RWPE1 (cell line): Measurements from ENCODE around the gene VIL1.

Experiments used
- CTCF ChIA-PET: fragments of 350-600 bp; sonication (Branson Sonifier 250); formaldehyde crosslinking; extraction: SDS; loops from one replicate; lab custom pipeline; 2021; lab: Yijun Ruan, JAX
- POLR2A ChIA-PET: fragments of 400-600 bp; formaldehyde crosslinking; extraction: SDS; loops from one replicate; lab custom pipeline; 2020; ENCODE audit warnings: antibody characterized with exemption; ENCODE audit not compliant: low non-redundant PET; lab: Yijun Ruan, JAX
- DNase-seq: peaks from one replicate; pipeline ENCODE4 v3.0.0; 2012; ENCODE audit warnings: low spot score
- H3K27ac ChIP-seq: fragments of 450-650 bp; 2 replicates; pipeline ENCODE4 v1.5.1; 2017
- CTCF ChIP-seq: fragments of 450-650 bp; conservative IDR thresholded peaks from 2 replicates; pipeline ENCODE4 v1.5.1; 2017; ENCODE audit warnings: low read depth, mild to moderate bottlenecking

VIL1 gene

GRCh38 chr2:218378053-218378452 lies 40.9 kb upstream of the VIL1 start:
- ChIA-PET POLR2A (no interaction called here), CTCF (interaction anchor here (0.6 to 0.7 kb wide), 2 partner anchors 21 to 61 kb away, joined by 3 to 5 read pairs; partner anchors contain the start of gene CATIP)
- DNase-seq = no peak
- peak overlapping the region; percentile 8; the same call in 1 of the 2 replicates for H3K27ac ChIP-seq
- no peak for TF ChIP-seq CTCF

- DNase-seq = no peak
- H3K27ac ChIP-seq = peak within 1 kb of the TSS; percentile 89
- POLR2A ChIA-PET = no interaction called here
- CTCF ChIA-PET = interaction anchor here (0.7 kb wide), 1 partner anchor 596 kb away, joined by 3 read pairs; no protein-coding TSS in a partner anchor
- no peak for TF ChIP-seq CTCF
Measured at GRCh38 chr2:218381916-218382366, 37.0 kb upstream of the VIL1 start, which contains the start of gene SLC11A1. Gene SLC11A1 (plus strand): TSS chr2:218382273. CDS start chr2:218382369, 96 bp downstream.

- TF ChIP-seq CTCF = no peak
- DNase-seq = no peak
- CTCF ChIA-PET = no interaction called here
- POLR2A ChIA-PET = no interaction called here
- H3K27ac ChIP-seq = peak overlapping the region; percentile 89
Measured at GRCh38 chr2:218382785-218383184, 36.1 kb upstream of the VIL1 start.

GRCh38 chr2:218383892-218384519 lies 34.9 kb upstream of the VIL1 start:
- H3K27ac ChIP-seq = peak overlapping the region; percentile 89
- no peak for TF ChIP-seq CTCF
- DNase-seq = peak; percentile 57
- ChIA-PET POLR2A (no interaction called here), CTCF (interaction anchor here (1.0 to 1.2 kb wide), 2 partner anchors 12 to 493 kb away, joined by 4 to 5 read pairs; no protein-coding TSS in a partner anchor)

- CTCF ChIA-PET = interaction anchor here (0.6 to 1.2 kb wide), 2 partner anchors 492 to 775 kb away, joined by 3 to 4 read pairs; no protein-coding TSS in a partner anchor
Measured at GRCh38 chr2:218384975-218385374, 33.9 kb upstream of the VIL1 start.

More at GRCh38 chr2:218384975-218385374, 33.9 kb upstream of the VIL1 start:
- TF ChIP-seq CTCF = no peak
- no peak for DNase-seq
- H3K27ac ChIP-seq = peak overlapping the region; percentile 89
- POLR2A ChIA-PET = no interaction called here
